Measurements from ENCODE around the gene F2RL2. TPM values are rescaled to one million over a fixed set of nuclear protein-coding genes. Genes with fewer than 3 reads are reported as not detected.

F2RL2 gene
- total RNA-seq, result 10.0 and 10.4 TPM in 2 replicates

GRCh38 chr5:76622973-76623596, at the start of gene F2RL2:
TSS of gene F2RL2 (minus strand) at chr5:76623403. CDS start at chr5:76623230, 173 bp downstream.

Other genes with a start within 250 kb of the F2RL2 start
- 1.2 and 3.7 TPM in 2 replicates for gene IQGAP2, start 220.1 kb downstream of the F2RL2 start, total RNA-seq
- gene F2R, start 92.7 kb upstream of the F2RL2 start, total RNA-seq, result 118 and 260 TPM in 2 replicates
- 24.3 and 64.8 TPM in 2 replicates for gene F2RL1, start 195.6 kb upstream of the F2RL2 start, total RNA-seq
- gene S100Z, start 226.6 kb upstream of the F2RL2 start, total RNA-seq, result not detected in 2 replicates

All from regular cardiac myocyte (primary cell).